ENCODE measurements around the gene VOPP1.

The VOPP1 gene

DNA sequence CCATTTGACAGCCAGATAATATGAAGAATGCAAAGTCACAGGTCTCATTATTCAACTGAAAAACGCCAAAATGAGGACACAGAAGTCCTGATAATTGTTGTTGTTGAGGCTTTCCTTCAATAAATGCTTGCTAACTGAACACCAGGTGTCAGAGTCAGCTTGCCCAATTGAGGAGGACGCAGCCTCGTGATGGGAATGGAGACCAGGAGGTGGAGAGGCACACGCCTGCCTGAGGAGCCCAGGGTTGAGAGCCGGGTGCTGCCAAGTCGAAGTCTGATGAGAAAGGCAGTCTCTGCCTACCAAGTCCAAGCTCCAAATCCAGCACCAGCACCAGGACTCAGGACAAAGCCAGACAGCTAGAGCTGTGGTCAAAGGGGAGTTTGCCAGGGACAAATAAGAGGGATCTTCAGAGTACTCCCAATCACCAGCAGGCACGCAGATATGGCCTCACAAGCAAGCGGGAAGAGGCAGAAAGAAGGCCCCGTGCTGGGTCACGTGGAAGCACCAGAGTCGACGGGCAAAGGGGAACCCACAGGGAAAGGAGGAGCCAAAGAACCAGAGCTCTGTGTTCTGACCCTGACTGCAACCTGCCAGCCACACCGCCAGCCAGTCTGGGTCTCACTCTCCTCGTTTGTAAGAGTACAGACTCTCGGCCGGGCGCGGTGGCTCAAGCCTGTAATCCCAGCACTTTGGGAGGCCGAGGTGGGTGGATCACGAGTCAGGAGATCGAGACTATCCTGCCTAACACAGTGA is 47.6 kb downstream of the VOPP1 start:
- H3K4me1 Mint-ChIP-seq = peaks cover 30% of the 10 kb centered on the region
- H3K4me3 Mint-ChIP-seq = no peak overlapping the region
- no peak overlapping the region for H3K27ac Mint-ChIP-seq
- no peak for DNase-seq
- no peaks in the 10 kb centered on the region for H3K9me3 Mint-ChIP-seq
- H3K27me3 Mint-ChIP-seq = no peaks in the 10 kb centered on the region
- peaks cover 12% of the 10 kb centered on the region for H3K36me3 Mint-ChIP-seq
- CTCF ChIA-PET = interaction anchor here (1.1 to 1.5 kb wide), 3 partner anchors 8 to 550 kb away, joined by 3 to 5 read pairs (median 5); no protein-coding TSS in a partner anchor

GRCh38 chr7:55523366-55523765 is 48.9 kb downstream of the VOPP1 start:
- no peak overlapping the region for H3K4me3 Mint-ChIP-seq
- H3K4me1 Mint-ChIP-seq = peaks cover 31% of the 10 kb centered on the region
- CTCF ChIA-PET = interaction anchor here (1.4 kb wide), 1 partner anchor 74 kb away, joined by 4 read pairs; no protein-coding TSS in a partner anchor
- no peak overlapping the region for H3K27ac Mint-ChIP-seq
- H3K36me3 Mint-ChIP-seq = peaks cover 21% of the 10 kb centered on the region
- no peak for DNase-seq
- H3K27me3 Mint-ChIP-seq = no peaks in the 10 kb centered on the region
- H3K9me3 Mint-ChIP-seq = no peaks in the 10 kb centered on the region

- CTCF ChIA-PET = interaction anchor here (1.4 kb wide), 1 partner anchor 11 kb away, joined by 4 read pairs; no protein-coding TSS in a partner anchor
- Mint-ChIP-seq H3K36me3 (peaks cover 31% of the 10 kb centered on the region), H3K27me3 (no peaks in the 10 kb centered on the region), H3K9me3 (no peaks in the 10 kb centered on the region), H3K4me3 (no peak overlapping the region), H3K4me1 (peaks cover 39% of the 10 kb centered on the region), H3K27ac (no peak overlapping the region)
- DNase-seq = no peak
Observed at GRCh38 chr7:55521917-55522902, 50.1 kb downstream of the VOPP1 start.

GRCh38 chr7:55521512-55521911 is 50.8 kb downstream of the VOPP1 start:
- H3K4me3 Mint-ChIP-seq = no peak overlapping the region

GRCh38 chr7:55520426-55521140 is 51.7 kb downstream of the VOPP1 start:
- CTCF ChIA-PET = interaction anchor here (1.4 kb wide), 1 partner anchor 13 kb away, joined by 4 read pairs; no protein-coding TSS in a partner anchor
- peaks cover 50% of the 10 kb centered on the region for H3K4me1 Mint-ChIP-seq
- no peaks in the 10 kb centered on the region for H3K9me3 Mint-ChIP-seq
- no peaks in the 10 kb centered on the region for H3K27me3 Mint-ChIP-seq
- H3K27ac Mint-ChIP-seq = peak overlapping the region; percentile 20
- no peak overlapping the region for H3K4me3 Mint-ChIP-seq
- DNase-seq = no peak
- H3K36me3 Mint-ChIP-seq = peaks cover 40% of the 10 kb centered on the region

More at GRCh38 chr7:55521512-55521911, 50.8 kb downstream of the VOPP1 start:
- no peak overlapping the region for H3K27ac Mint-ChIP-seq
- no peak for DNase-seq
- peaks cover 34% of the 10 kb centered on the region for H3K36me3 Mint-ChIP-seq
- CTCF ChIA-PET = interaction anchor here (1.4 kb wide), 1 partner anchor 12 kb away, joined by 4 read pairs; no protein-coding TSS in a partner anchor
- H3K9me3 Mint-ChIP-seq = no peaks in the 10 kb centered on the region
- peaks cover 41% of the 10 kb centered on the region for H3K4me1 Mint-ChIP-seq
- H3K27me3 Mint-ChIP-seq = no peaks in the 10 kb centered on the region

DNA sequence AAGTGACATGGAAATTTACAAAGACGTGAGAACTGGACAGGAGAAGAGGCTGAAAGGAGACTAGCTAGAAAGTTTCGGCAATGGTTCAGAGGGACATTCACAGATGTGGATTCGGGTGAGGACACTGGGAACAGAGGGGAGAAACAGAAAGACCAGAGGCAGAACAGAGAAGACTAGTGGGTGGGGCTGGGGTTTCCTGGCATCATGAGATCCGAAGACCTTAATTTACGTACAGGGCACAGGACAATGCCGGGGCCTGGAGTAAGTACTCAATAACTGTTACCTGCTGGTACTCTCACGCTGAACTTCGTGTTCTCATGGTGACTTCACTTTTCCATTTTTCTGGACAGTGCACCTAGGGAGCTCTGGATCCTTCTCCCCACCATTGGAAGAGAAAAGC is 53.5 kb downstream of the VOPP1 start:
- no peak overlapping the region for H3K27ac Mint-ChIP-seq

DNA sequence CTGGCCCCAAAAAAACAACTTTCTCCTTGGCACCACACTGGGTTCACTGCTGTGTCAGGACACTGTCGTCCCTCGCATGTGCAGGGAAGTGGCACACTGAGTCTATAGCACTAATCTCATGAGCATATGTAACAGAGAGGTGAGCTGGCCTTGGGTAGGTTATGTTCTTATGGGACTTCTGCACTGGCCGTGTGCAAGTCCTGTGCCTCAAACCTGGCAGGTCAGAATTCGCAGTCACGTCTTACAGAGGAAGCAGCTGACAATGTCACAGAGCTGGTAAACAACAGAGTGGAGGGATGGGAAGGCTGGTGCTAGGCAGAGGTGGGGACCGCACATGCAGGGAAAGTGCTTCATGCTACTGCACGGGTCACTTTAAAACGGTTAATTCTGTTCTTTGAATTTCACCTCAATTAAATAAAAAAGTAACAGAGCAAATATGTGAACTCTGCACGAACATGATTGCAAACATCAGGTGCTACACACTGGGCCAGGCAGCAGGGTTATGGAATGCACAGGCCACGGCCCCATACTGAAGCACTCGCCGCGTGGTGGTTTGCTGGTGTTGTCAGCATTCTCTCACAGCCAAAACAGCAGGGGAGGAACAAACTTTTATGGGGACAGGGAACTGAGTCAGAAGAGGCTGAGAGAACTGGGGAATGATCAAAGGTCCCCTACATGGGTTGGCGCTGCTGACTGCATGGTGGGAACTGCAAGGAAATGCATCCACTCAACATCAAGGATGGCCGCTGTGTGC is 54.2 kb downstream of the VOPP1 start:
- H3K9me3 Mint-ChIP-seq = no peaks in the 10 kb centered on the region
- no peak overlapping the region for H3K27ac Mint-ChIP-seq
- peaks cover 40% of the 10 kb centered on the region for H3K4me1 Mint-ChIP-seq
- H3K4me3 Mint-ChIP-seq = no peak overlapping the region
- no peaks in the 10 kb centered on the region for H3K27me3 Mint-ChIP-seq
- DNase-seq = no peak
- CTCF ChIA-PET = interaction anchor here (1.3 kb wide), 1 partner anchor 15 kb away, joined by 4 read pairs; no protein-coding TSS in a partner anchor
- H3K36me3 Mint-ChIP-seq = peaks cover 42% of the 10 kb centered on the region

More for the DNA sequence above, 53.5 kb downstream of the VOPP1 start:
- Mint-ChIP-seq H3K9me3 (no peaks in the 10 kb centered on the region), H3K4me1 (peaks cover 41% of the 10 kb centered on the region), H3K36me3 (peaks cover 39% of the 10 kb centered on the region), H3K4me3 (no peak overlapping the region), H3K27me3 (no peaks in the 10 kb centered on the region)
- CTCF ChIA-PET = no interaction called here
- no peak for DNase-seq

GRCh38 chr7:55517191-55517633 is 55.1 kb downstream of the VOPP1 start:
- no peaks in the 10 kb centered on the region for H3K27me3 Mint-ChIP-seq
- DNase-seq = peak; percentile 35
- peaks cover 38% of the 10 kb centered on the region for H3K4me1 Mint-ChIP-seq
- no peak overlapping the region for H3K27ac Mint-ChIP-seq
- no peak overlapping the region for H3K4me3 Mint-ChIP-seq
- H3K9me3 Mint-ChIP-seq = no peaks in the 10 kb centered on the region
- CTCF ChIA-PET = interaction anchor here (1.3 to 1.4 kb wide), 2 partner anchors 16 to 17 kb away, joined by 4 read pairs; no protein-coding TSS in a partner anchor
- H3K36me3 Mint-ChIP-seq = peaks cover 40% of the 10 kb centered on the region

- Mint-ChIP-seq H3K9me3 (no peaks in the 10 kb centered on the region), H3K4me1 (peaks cover 41% of the 10 kb centered on the region), H3K36me3 (peaks cover 46% of the 10 kb centered on the region), H3K4me3 (no peak overlapping the region), H3K27me3 (no peaks in the 10 kb centered on the region), H3K27ac (peak overlapping the region; percentile 30)
- CTCF ChIA-PET = interaction anchor here (1.4 kb wide), 1 partner anchor 18 kb away, joined by 4 read pairs; no protein-coding TSS in a partner anchor
- no peak for DNase-seq
Observed at GRCh38 chr7:55516409-55516808, 55.9 kb downstream of the VOPP1 start.

DNA sequence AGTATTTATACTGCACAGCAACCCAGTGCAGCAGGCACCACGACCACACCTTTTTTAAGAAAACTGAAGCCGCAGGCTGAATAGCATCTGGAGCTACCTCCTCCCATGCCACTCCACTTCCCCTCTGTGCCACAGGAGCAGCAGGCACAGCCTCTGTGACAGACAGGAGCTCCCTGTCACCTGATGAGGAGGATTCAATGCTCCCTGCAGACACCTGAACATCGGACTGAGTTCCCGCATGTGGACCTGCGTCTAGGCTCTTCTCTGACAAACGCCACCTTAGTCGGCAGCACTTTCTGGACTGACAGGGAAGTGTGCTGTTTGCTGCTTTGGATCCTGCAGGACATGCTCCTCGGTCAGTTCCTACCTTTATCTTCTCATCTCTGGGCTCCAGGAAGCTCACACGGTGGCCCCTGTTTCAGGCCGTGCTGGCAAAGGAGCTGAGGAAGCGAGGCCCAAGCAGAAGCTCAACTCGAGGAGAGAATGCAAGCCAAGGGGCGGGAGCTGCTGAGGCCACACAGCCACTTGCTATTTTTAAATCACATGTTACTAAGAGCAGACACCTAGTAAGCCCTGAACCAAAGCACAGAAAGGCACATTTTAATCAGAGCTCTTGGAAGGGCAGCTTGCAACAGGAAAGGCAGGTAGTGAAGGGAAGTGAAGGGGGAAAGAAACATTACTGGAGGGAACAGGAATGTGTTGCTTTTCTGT is 56.6 kb downstream of the VOPP1 start:
- Mint-ChIP-seq H3K4me1 (peaks cover 43% of the 10 kb centered on the region), H3K27me3 (no peaks in the 10 kb centered on the region), H3K27ac (peak overlapping the region; percentile 31), H3K4me3 (no peak overlapping the region), H3K36me3 (peaks cover 46% of the 10 kb centered on the region), H3K9me3 (no peaks in the 10 kb centered on the region)
- CTCF ChIA-PET = interaction anchor here (1.4 to 1.9 kb wide), 2 partner anchors 19 to 37 kb away, joined by 4 read pairs; no protein-coding TSS in a partner anchor
- no peak for DNase-seq

GRCh38 chr7:55514546-55515265 is 57.6 kb downstream of the VOPP1 start:
- H3K36me3 Mint-ChIP-seq = peaks cover 47% of the 10 kb centered on the region
- H3K27ac Mint-ChIP-seq = no peak overlapping the region
- CTCF ChIA-PET = interaction anchor here (0.8 to 1.9 kb wide), 3 partner anchors 19 to 83 kb away, joined by 3 to 4 read pairs (median 3); no protein-coding TSS in a partner anchor
- no peaks in the 10 kb centered on the region for H3K9me3 Mint-ChIP-seq
- DNase-seq = no peak
- H3K27me3 Mint-ChIP-seq = no peaks in the 10 kb centered on the region
- H3K4me1 Mint-ChIP-seq = peaks cover 47% of the 10 kb centered on the region
- H3K4me3 Mint-ChIP-seq = no peak overlapping the region

DNA sequence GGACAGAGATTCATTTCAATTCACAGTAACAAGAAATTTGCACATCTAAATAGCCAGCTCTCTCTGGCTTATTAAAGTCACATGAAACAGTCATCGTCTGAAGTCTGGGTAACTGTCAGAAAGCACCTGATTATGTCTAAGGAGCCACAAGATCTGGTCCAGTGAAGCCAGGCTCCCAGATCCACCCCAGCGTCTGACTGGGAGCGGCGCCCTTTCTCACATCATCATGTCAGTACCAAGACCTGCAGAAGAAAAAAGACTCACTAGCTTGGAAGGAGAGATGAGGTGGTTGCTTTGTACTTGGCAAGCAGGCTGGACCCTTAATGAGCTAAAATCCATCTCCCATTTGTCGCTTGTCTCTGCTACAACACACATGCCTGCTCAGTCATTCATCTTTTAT is 58.4 kb downstream of the VOPP1 start:
- Mint-ChIP-seq H3K36me3 (peaks cover 40% of the 10 kb centered on the region), H3K4me3 (no peak overlapping the region), H3K4me1 (peaks cover 52% of the 10 kb centered on the region), H3K9me3 (no peaks in the 10 kb centered on the region), H3K27me3 (no peaks in the 10 kb centered on the region), H3K27ac (no peak overlapping the region)
- CTCF ChIA-PET = interaction anchor here (1.3 to 1.9 kb wide), 2 partner anchors 39 to 84 kb away, joined by 3 to 4 read pairs; no protein-coding TSS in a partner anchor
- no peak for DNase-seq

Measured in activated naive CD4-positive, alpha-beta T cell treated with anti-CD3 and anti-CD28 coated beads, Interleukin-2, amount 10 ng/mL, durations not matched to agents 7 days and 5 days (primary cell).